HL-60 (cell line): ENCODE results near the gene PRRT2.

ENCODE experiments used
- DNase-seq, 2 experiments: peaks; one replicate each; pipeline ENCODE4 v3.0.0-alpha.2; 2010 to 2020; ENCODE audit warnings: low read depth in 1 of 2, low spot score in 1 of 2
- H3K27ac ChIP-seq: fragments of 250-450 bp; sonication (Bioruptor Pico); replicated peaks from 2 replicates; pipeline ENCODE4 v1.5.1; 2020; ENCODE audit warnings: mild to moderate bottlenecking, moderate library complexity
- H3K27me3 ChIP-seq: fragments of 250-450 bp; sonication (Bioruptor Pico); 2 replicates; pipeline ENCODE4 v1.5.1; 2021; ENCODE audit warnings: mild to moderate bottlenecking, moderate library complexity; ENCODE audit not compliant: insufficient read depth, poor library complexity, severe bottlenecking
- H3K4me3 ChIP-seq: replicated peaks from 2 replicates; pipeline ENCODE4 v1.5.1; 2011; ENCODE audit warnings: mild to moderate bottlenecking, control low read depth, low read length; ENCODE audit not compliant: insufficient read depth
- CTCF ChIP-seq: IDR thresholded peaks from one replicate; pipeline ENCODE4 v1.5.1; 2011; ENCODE audit warnings: low read length, control low read depth, inconsistent platforms; ENCODE audit not compliant: insufficient read depth
- GABPA ChIP-seq: IDR thresholded peaks from 2 replicates; pipeline ENCODE4 v1.6.1; 2012; ENCODE audit warnings: low read depth
- POLR2AphosphoS5 ChIP-seq: IDR thresholded peaks from 2 replicates; pipeline ENCODE4 v1.6.1; 2012; ENCODE audit warnings: low read depth
- REST ChIP-seq: IDR thresholded peaks from 2 replicates; pipeline ENCODE4 v1.6.1; 2012; ENCODE audit warnings: low read depth; ENCODE audit not compliant: insufficient replicate concordance
- SPI1 ChIP-seq: IDR thresholded peaks from 2 replicates; pipeline ENCODE4 v1.6.1; 2012; ENCODE audit warnings: low read depth, mild to moderate bottlenecking, borderline replicate concordance

Gene PRRT2

GRCh38 chr16:29809031-29809747 is 2.8 kb upstream of the PRRT2 start:
- TF ChIP-seq SPI1 (no peak), GABPA (no peak)
- no peaks in the 10 kb centered on the region for H3K27me3 ChIP-seq
- peak overlapping the region; percentile 90 for H3K27ac ChIP-seq
- DNase-seq, result peak in 1 of 2 experiments; percentile 24
- H3K4me3 ChIP-seq, result peak overlapping the region; percentile 56

GRCh38 chr16:29809850-29810698 is 1.9 kb upstream of the PRRT2 start:
- peak overlapping the region; percentile 56 for H3K4me3 ChIP-seq
- TF ChIP-seq REST (no peak), GABPA (no peak), POLR2AphosphoS5 (peak; percentile 13; the same call in 1 of the 2 replicates), CTCF (no peak), SPI1 (peak; percentile 60)
- DNase-seq, result peak in 1 of 2 experiments; percentile 64
- 0 out of 2 replicates have a peak overlapping the region, but pooled peaks have one; percentile 24 for H3K27ac ChIP-seq
- no peaks in the 10 kb centered on the region for H3K27me3 ChIP-seq

- Histone ChIP-seq H3K4me3 (no peak overlapping the region), H3K27ac (no peak overlapping the region), H3K27me3 (no peaks in the 10 kb centered on the region)
- TF ChIP-seq POLR2AphosphoS5, result no peak
- TF ChIP-seq SPI1, result no peak
- TF ChIP-seq GABPA, result no peak
- TF ChIP-seq REST, result no peak
- no peak for TF ChIP-seq CTCF
- no peak for DNase-seq
Observed at GRCh38 chr16:29810699-29811169, 1.3 kb upstream of the PRRT2 start.
